Keratinocyte (primary cell): ENCODE measurements around the gene PHRF1. TPM values are rescaled to one million over a fixed set of nuclear protein-coding genes. Genes with fewer than 3 reads are reported as not detected.

ENCODE experiments used
- DNase-seq: peaks from one replicate; pipeline ENCODE4 v3.0.0-alpha.2; 2011; ENCODE audit warnings: low read depth, missing footprints, low spot score
- FAIRE-seq: peaks from 2 replicates; lab custom pipeline; 2011; peaks lifted over from hg19 to GRCh38; lab: Jason Lieb, UNC
- H2AFZ ChIP-seq: 2 replicates; pipeline ENCODE4 v1.6.0; 2012; ENCODE audit warnings: low read length, control low read depth, inconsistent platforms; ENCODE audit not compliant: control insufficient read depth
- H3K27ac ChIP-seq: 2 replicates; pipeline ENCODE4 v1.5.1; 2011; ENCODE audit warnings: low read length; ENCODE audit not compliant: control insufficient read depth, insufficient read depth
- H3K27me3 ChIP-seq: 3 replicates; pipeline ENCODE4 v1.6.0; 2011; ENCODE audit warnings: low read length; ENCODE audit not compliant: control insufficient read depth, insufficient read depth; ENCODE audit errors: extremely low read depth
- H3K36me3 ChIP-seq, 2 experiments: 2 replicates in 1 of 2; 3 replicates in 1 of 2; pipeline ENCODE4 v1.5.1; 2011; ENCODE audit warnings: low read length in 2 of 2, mild to moderate bottlenecking in 1 of 2; ENCODE audit not compliant: control insufficient read depth in 2 of 2, insufficient read depth in 2 of 2; ENCODE audit errors: extremely low read depth in 1 of 2
- H3K4me1 ChIP-seq: 3 replicates; pipeline ENCODE4 v1.5.1; 2011; ENCODE audit warnings: low read length; ENCODE audit not compliant: control insufficient read depth, insufficient read depth; ENCODE audit errors: extremely low read depth
- H3K4me2 ChIP-seq: 3 replicates; pipeline ENCODE4 v1.6.0; 2011; ENCODE audit warnings: low read depth, low read length; ENCODE audit not compliant: control insufficient read depth, insufficient read depth; ENCODE audit errors: extremely low read depth
- H3K4me3 ChIP-seq, 3 experiments: fragments of 200-600 bp in 1 of 3; sonication (generic) in 1 of 3; 2 replicates in 2 of 3; 3 replicates in 1 of 3; pipeline ENCODE4 v1.5.1; 2011 to 2016; ENCODE audit warnings: low read length in 3 of 3, mild to moderate bottlenecking in 3 of 3, control low read depth in 2 of 3, inconsistent platforms in 1 of 3, low read depth in 1 of 3, mixed read lengths in 1 of 3, mixed run types in 1 of 3, moderate library complexity in 1 of 3; ENCODE audit not compliant: control insufficient read depth in 2 of 3, insufficient read depth in 2 of 3; ENCODE audit errors: extremely low read depth in 1 of 3
- H3K79me2 ChIP-seq: 2 replicates; pipeline ENCODE4 v1.6.0; 2012; ENCODE audit warnings: low read length; ENCODE audit not compliant: control insufficient read depth, insufficient read depth
- H3K9ac ChIP-seq: 3 replicates; pipeline ENCODE4 v1.6.0; 2011; ENCODE audit warnings: low read length; ENCODE audit not compliant: control insufficient read depth, insufficient read depth; ENCODE audit errors: extremely low read depth
- H3K9me1 ChIP-seq: 3 replicates; pipeline ENCODE4 v1.6.0; 2011; ENCODE audit warnings: low read length; ENCODE audit not compliant: control insufficient read depth, insufficient read depth; ENCODE audit errors: extremely low read depth
- H3K9me3 ChIP-seq: 2 replicates; pipeline ENCODE4 v1.5.1; 2012; ENCODE audit warnings: low read depth, low read length; ENCODE audit not compliant: control insufficient read depth
- H4K20me1 ChIP-seq: 3 replicates; pipeline ENCODE4 v1.6.0; 2011; ENCODE audit warnings: low read length; ENCODE audit not compliant: control insufficient read depth, insufficient read depth; ENCODE audit errors: extremely low read depth
- EZH2 ChIP-seq: IDR thresholded peaks from one replicate; pipeline ENCODE4 v1.6.1; 2012; ENCODE audit warnings: inconsistent platforms, mild to moderate bottlenecking, low read length, moderate library complexity
- dilution Hi-C: fragments of 300-500 bp; cut with MboI; formaldehyde crosslinking; loops from one replicate; pipeline ENCODE4 v1.7.0; 2020; ENCODE audit warnings: low sequenced_read_pairs; ENCODE audit not compliant: extremely low pct_ligation_motif_present
- polyA plus RNA-seq, 5 experiments: library from polyadenylated mRNA; depleted of rRNA in 3 of 5; stranded (reverse) in 3 of 5; stranded (forward) in 1 of 5; unstranded in 1 of 5; fragments of >200 nt; gene quantifications; 1 replicate in 1 of 5; 2 replicates in 3 of 5; 3 replicates in 1 of 5; pipeline versions ENCODE4 v1.2.1 to v1.2.3, GENCODE V29; 2011 to 2012; ENCODE audit warnings: missing spikeins in 2 of 5, low read depth in 1 of 5, low replicate concordance in 1 of 5
- TF ChIP-seq, protein P1 (sequence below), 3 experiments: IDR thresholded peaks in 1 of 3; conservative IDR thresholded peaks in 1 of 3; optimal IDR thresholded peaks in 1 of 3; 2 replicates in 2 of 3; 3 replicates in 1 of 3; pipeline versions ENCODE3 to v1.5.1; 2011; ENCODE audit warnings: low read length in 3 of 3, mild to moderate bottlenecking in 3 of 3, moderate library complexity in 2 of 3, control low read depth in 1 of 3, inconsistent platforms in 1 of 3; ENCODE audit not compliant: insufficient read depth in 2 of 3; ENCODE audit errors: extremely low read depth in 1 of 3

PHRF1 gene
- polyA plus RNA-seq, 1 donor (not counting 4 experiments of a cell fraction or from before 2014, with no cell fraction given): 10.7 TPM

DNA sequence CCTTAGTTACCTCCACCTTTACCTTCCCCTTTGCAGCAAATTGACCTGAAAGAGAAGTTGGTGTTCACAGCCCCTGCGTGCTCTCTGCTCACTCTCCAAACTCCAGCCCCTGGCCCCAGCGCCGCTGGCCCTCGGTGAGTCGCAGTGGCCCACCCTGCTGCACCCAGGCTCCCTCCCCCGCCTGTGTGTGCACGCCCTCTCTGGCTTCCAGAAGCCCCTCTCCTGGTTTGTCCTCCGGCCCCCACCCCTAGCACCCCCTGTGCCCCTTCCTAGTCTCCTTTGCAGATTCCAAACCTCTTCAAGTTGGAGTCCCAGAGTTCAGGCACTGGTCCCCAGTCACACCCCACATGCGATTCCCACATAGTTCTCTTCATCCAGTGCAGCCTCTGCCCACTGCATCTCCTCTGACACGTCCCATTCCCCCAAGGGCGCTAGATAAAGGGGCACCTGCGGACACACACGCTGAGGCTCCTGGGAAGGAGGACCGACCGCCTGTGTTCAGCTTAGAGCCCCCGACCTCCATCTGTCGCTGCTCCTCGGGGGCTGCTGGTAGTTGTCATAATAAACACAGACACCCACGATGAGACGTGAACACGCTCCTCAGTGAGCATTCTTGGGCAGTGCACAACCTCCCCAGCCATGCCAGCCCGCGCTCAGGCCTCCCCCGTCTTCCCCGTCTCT is 1.5 kb upstream of the PHRF1 start:
- Histone ChIP-seq H3K27ac (no peak overlapping the region), H3K4me2 (peak overlapping the region; percentile 89), H4K20me1 (peaks cover 27% of the 10 kb centered on the region), H3K4me3 (peak overlapping the region; percentile 54 to 73 (median 68)), H3K9ac (peak overlapping the region; percentile 58), H3K79me2 (peaks cover 31% of the 10 kb centered on the region), H3K27me3 (no peaks in the 10 kb centered on the region), H3K36me3 (peaks cover 2 to 4% of the 10 kb centered on the region in 2 experiments), H3K4me1 (peaks cover 33% of the 10 kb centered on the region), H3K9me1 (peaks cover 8% of the 10 kb centered on the region), H2AFZ (peak overlapping the region; percentile 80), H3K9me3 (no peaks in the 10 kb centered on the region)
- FAIRE-seq (no peak), DNase-seq (no peak)
- TF ChIP-seq, protein P1, sequence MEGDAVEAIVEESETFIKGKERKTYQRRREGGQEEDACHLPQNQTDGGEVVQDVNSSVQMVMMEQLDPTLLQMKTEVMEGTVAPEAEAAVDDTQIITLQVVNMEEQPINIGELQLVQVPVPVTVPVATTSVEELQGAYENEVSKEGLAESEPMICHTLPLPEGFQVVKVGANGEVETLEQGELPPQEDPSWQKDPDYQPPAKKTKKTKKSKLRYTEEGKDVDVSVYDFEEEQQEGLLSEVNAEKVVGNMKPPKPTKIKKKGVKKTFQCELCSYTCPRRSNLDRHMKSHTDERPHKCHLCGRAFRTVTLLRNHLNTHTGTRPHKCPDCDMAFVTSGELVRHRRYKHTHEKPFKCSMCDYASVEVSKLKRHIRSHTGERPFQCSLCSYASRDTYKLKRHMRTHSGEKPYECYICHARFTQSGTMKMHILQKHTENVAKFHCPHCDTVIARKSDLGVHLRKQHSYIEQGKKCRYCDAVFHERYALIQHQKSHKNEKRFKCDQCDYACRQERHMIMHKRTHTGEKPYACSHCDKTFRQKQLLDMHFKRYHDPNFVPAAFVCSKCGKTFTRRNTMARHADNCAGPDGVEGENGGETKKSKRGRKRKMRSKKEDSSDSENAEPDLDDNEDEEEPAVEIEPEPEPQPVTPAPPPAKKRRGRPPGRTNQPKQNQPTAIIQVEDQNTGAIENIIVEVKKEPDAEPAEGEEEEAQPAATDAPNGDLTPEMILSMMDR (optimal IDR thresholded peaks at IDR 0.05 in 1 of 3, IDR thresholded peaks at IDR 0.05 in 1 of 3, conservative IDR thresholded peaks at IDR 0.05 in 1 of 3; ENCODE audit: extremely low read depth in 1 of 3, insufficient read depth in 2 of 3, low read length in 3 of 3): no peak
- no peak for TF ChIP-seq EZH2
- dilution Hi-C loops: no loop called here

DNA sequence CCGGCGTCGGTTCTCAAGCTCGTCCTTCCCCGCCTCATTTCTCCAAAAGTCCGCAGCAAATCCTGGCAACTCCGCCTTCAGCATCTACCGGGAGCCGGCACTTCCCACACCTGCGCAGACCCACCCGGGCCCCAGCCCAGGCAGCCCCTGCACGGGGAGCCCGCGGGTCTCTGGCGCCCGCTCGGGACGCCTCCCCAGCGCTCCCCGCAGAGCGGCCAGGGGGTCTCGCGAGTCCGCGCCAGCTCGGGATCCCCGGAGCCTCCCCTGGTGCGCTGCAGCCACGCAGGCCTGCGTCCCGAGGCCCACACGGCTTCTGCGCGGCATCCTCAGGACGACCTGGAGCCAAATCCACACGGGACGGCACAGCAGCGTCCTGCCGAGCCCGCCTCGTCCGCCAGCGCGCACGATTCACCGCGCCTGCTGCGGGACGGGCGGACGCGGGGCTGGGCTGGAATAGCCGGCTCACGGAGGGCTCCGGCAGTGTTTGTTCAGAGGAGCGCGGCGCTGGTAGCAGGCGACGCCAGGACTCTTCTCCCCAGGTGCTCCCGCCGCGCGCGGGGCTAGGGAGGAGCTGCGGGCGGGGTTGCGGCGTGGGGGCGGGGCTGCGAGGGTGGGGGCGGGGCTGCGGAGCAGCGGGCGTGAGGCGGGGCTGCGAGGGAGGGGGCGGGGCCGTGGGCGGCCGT is 816 bp upstream of the PHRF1 start:
- peak overlapping the region; percentile 58 for H3K9ac ChIP-seq
- peaks cover 4% of the 10 kb centered on the region in 2 experiments for H3K36me3 ChIP-seq

More for the DNA sequence above, 816 bp upstream of the PHRF1 start:
- H3K9me3 ChIP-seq: no peaks in the 10 kb centered on the region
- TF ChIP-seq EZH2: no peak
- TF ChIP-seq, protein P1 (optimal IDR thresholded peaks at IDR 0.05 in 1 of 3, IDR thresholded peaks at IDR 0.05 in 1 of 3, conservative IDR thresholded peaks at IDR 0.05 in 1 of 3; ENCODE audit: extremely low read depth in 1 of 3, insufficient read depth in 2 of 3, low read length in 3 of 3): no peak
- H3K4me2 ChIP-seq: peak overlapping the region; percentile 89
- H4K20me1 ChIP-seq: peaks cover 34% of the 10 kb centered on the region
- H3K27me3 ChIP-seq: no peaks in the 10 kb centered on the region
- dilution Hi-C loops: no loop called here
- FAIRE-seq (no peak), DNase-seq (no peak)
- peaks cover 37% of the 10 kb centered on the region for H3K4me1 ChIP-seq
- H3K79me2 ChIP-seq: peaks cover 38% of the 10 kb centered on the region
- no peak overlapping the region for H3K27ac ChIP-seq
- H2AFZ ChIP-seq: peak overlapping the region; percentile 80
- H3K9me1 ChIP-seq: peaks cover 8% of the 10 kb centered on the region
- peak overlapping the region; percentile 54 to 73 (median 68) for H3K4me3 ChIP-seq
